ENCODE data around the gene MYOM1. TPM values are rescaled to one million over a fixed set of nuclear protein-coding genes. Genes with fewer than 3 reads are reported as not detected.

Gene MYOM1
- total RNA-seq, 1 donor from 2014 or later, result 0.57 TPM

- H3K4me2 ChIP-seq (ENCODE audit: low read length), result no peak overlapping the region
- H3K4me1 ChIP-seq (ENCODE audit: insufficient read depth, low read length), result no peaks in the 10 kb centered on the region
- H3K4me3 ChIP-seq (ENCODE audit: insufficient read depth, low read depth, low read length), result no peak overlapping the region
- H3K79me2 ChIP-seq (ENCODE audit: insufficient read depth, low read length), result no peaks in the 10 kb centered on the region
- Mint-ChIP-seq H3K4me3 (ENCODE audit: unreplicated experiment) (no peak overlapping the region), H3K27me3 (ENCODE audit: low read depth, unreplicated experiment) (peaks cover 11% of the 10 kb centered on the region), H3K9me3 (ENCODE audit: unreplicated experiment) (no peaks in the 10 kb centered on the region), H3K36me3 (ENCODE audit: low read depth, unreplicated experiment) (no peaks in the 10 kb centered on the region), H3K27ac (ENCODE audit: unreplicated experiment) (no peak overlapping the region), H3K4me1 (ENCODE audit: low read depth, unreplicated experiment) (no peaks in the 10 kb centered on the region)
- no peaks in the 10 kb centered on the region for H3K36me3 ChIP-seq (ENCODE audit: insufficient read depth, low read length)
- H2AFZ ChIP-seq (ENCODE audit: low read depth, low read length), result no peak overlapping the region
- TF ChIP-seq CTCF (IDR thresholded peaks at IDR 0.05; ENCODE audit: insufficient read depth, low read depth, low read length) (peak; percentile 74), EZH2 (IDR thresholded peaks at IDR 0.05; ENCODE audit: insufficient read depth, low read length) (no peak)
- H3K9ac ChIP-seq (ENCODE audit: low read length), result no peak overlapping the region
- FAIRE-seq, result no peak
- peaks cover 3% of the 10 kb centered on the region for H3K27me3 ChIP-seq (ENCODE audit: insufficient read depth, low read length)
- no peaks in the 10 kb centered on the region for H3K9me3 ChIP-seq (ENCODE audit: insufficient read depth, low read depth, low read length)
- H4K20me1 ChIP-seq (ENCODE audit: insufficient read depth, low read length), result no peaks in the 10 kb centered on the region
- peak; percentile 2 for DNase-seq (ENCODE audit: low read depth)
- H3K27ac ChIP-seq (ENCODE audit: low read depth, low read length), result no peak overlapping the region
Measured at GRCh38 chr18:3151399-3152264, 68.1 kb downstream of the MYOM1 start.

- no peak for TF ChIP-seq CTCF (IDR thresholded peaks at IDR 0.05; ENCODE audit: insufficient read depth, low read depth, low read length)
- TF ChIP-seq EZH2 (IDR thresholded peaks at IDR 0.05; ENCODE audit: insufficient read depth, low read length), result no peak
- Histone ChIP-seq H3K4me2 (ENCODE audit: low read length) (no peak overlapping the region), H2AFZ (ENCODE audit: low read depth, low read length) (no peak overlapping the region), H3K79me2 (ENCODE audit: insufficient read depth, low read length) (no peaks in the 10 kb centered on the region), H3K27ac (ENCODE audit: low read depth, low read length) (no peak overlapping the region), H3K4me1 (ENCODE audit: insufficient read depth, low read length) (no peaks in the 10 kb centered on the region), H3K4me3 (ENCODE audit: insufficient read depth, low read depth, low read length) (no peak overlapping the region), H4K20me1 (ENCODE audit: insufficient read depth, low read length) (no peaks in the 10 kb centered on the region), H3K9ac (ENCODE audit: low read length) (no peak overlapping the region), H3K27me3 (ENCODE audit: insufficient read depth, low read length) (peaks cover 3% of the 10 kb centered on the region), H3K9me3 (ENCODE audit: insufficient read depth, low read depth, low read length) (no peaks in the 10 kb centered on the region), H3K36me3 (ENCODE audit: insufficient read depth, low read length) (no peaks in the 10 kb centered on the region)
- peaks cover 6% of the 10 kb centered on the region for H3K27me3 Mint-ChIP-seq (ENCODE audit: low read depth, unreplicated experiment)
- no peak overlapping the region for H3K27ac Mint-ChIP-seq (ENCODE audit: unreplicated experiment)
- no peak for FAIRE-seq
- H3K36me3 Mint-ChIP-seq (ENCODE audit: low read depth, unreplicated experiment), result no peaks in the 10 kb centered on the region
- no peaks in the 10 kb centered on the region for H3K4me1 Mint-ChIP-seq (ENCODE audit: low read depth, unreplicated experiment)
- H3K4me3 Mint-ChIP-seq (ENCODE audit: unreplicated experiment), result no peak overlapping the region
- no peaks in the 10 kb centered on the region for H3K9me3 Mint-ChIP-seq (ENCODE audit: unreplicated experiment)
- DNase-seq (ENCODE audit: low read depth), result no peak
Measured at GRCh38 chr18:3150688-3151087, 69.1 kb downstream of the MYOM1 start.

GRCh38 chr18:3150274-3150673, 69.5 kb downstream of the MYOM1 start:
- H3K9ac ChIP-seq (ENCODE audit: low read length), result no peak overlapping the region
- Mint-ChIP-seq H3K4me1 (ENCODE audit: low read depth, unreplicated experiment) (no peaks in the 10 kb centered on the region), H3K27ac (ENCODE audit: unreplicated experiment) (no peak overlapping the region), H3K36me3 (ENCODE audit: low read depth, unreplicated experiment) (no peaks in the 10 kb centered on the region), H3K27me3 (ENCODE audit: low read depth, unreplicated experiment) (peaks cover 6% of the 10 kb centered on the region), H3K4me3 (ENCODE audit: unreplicated experiment) (no peak overlapping the region), H3K9me3 (ENCODE audit: unreplicated experiment) (no peaks in the 10 kb centered on the region)
- FAIRE-seq (no peak), DNase-seq (ENCODE audit: low read depth) (no peak)
- H3K4me2 ChIP-seq (ENCODE audit: low read length), result no peak overlapping the region
- TF ChIP-seq EZH2 (IDR thresholded peaks at IDR 0.05; ENCODE audit: insufficient read depth, low read length), result no peak
- no peak for TF ChIP-seq CTCF (IDR thresholded peaks at IDR 0.05; ENCODE audit: insufficient read depth, low read depth, low read length)
- no peak overlapping the region for H2AFZ ChIP-seq (ENCODE audit: low read depth, low read length)
- H3K27ac ChIP-seq (ENCODE audit: low read depth, low read length), result no peak overlapping the region
- no peaks in the 10 kb centered on the region for H3K9me3 ChIP-seq (ENCODE audit: insufficient read depth, low read depth, low read length)
- H3K4me3 ChIP-seq (ENCODE audit: insufficient read depth, low read depth, low read length), result no peak overlapping the region
- no peaks in the 10 kb centered on the region for H3K79me2 ChIP-seq (ENCODE audit: insufficient read depth, low read length)
- H3K36me3 ChIP-seq (ENCODE audit: insufficient read depth, low read length), result no peaks in the 10 kb centered on the region
- H3K4me1 ChIP-seq (ENCODE audit: insufficient read depth, low read length), result no peaks in the 10 kb centered on the region
- no peaks in the 10 kb centered on the region for H4K20me1 ChIP-seq (ENCODE audit: insufficient read depth, low read length)
- peaks cover 3% of the 10 kb centered on the region for H3K27me3 ChIP-seq (ENCODE audit: insufficient read depth, low read length)

Measured in astrocyte (in vitro differentiated cells and primary cell).